ENCODE results near the gene LOXL1. TPM values are rescaled to one million over a fixed set of nuclear protein-coding genes. Genes with fewer than 3 reads are reported as not detected.

LOXL1 gene
- total RNA-seq, 1 donor from 2014 or later: 280 TPM

DNA sequence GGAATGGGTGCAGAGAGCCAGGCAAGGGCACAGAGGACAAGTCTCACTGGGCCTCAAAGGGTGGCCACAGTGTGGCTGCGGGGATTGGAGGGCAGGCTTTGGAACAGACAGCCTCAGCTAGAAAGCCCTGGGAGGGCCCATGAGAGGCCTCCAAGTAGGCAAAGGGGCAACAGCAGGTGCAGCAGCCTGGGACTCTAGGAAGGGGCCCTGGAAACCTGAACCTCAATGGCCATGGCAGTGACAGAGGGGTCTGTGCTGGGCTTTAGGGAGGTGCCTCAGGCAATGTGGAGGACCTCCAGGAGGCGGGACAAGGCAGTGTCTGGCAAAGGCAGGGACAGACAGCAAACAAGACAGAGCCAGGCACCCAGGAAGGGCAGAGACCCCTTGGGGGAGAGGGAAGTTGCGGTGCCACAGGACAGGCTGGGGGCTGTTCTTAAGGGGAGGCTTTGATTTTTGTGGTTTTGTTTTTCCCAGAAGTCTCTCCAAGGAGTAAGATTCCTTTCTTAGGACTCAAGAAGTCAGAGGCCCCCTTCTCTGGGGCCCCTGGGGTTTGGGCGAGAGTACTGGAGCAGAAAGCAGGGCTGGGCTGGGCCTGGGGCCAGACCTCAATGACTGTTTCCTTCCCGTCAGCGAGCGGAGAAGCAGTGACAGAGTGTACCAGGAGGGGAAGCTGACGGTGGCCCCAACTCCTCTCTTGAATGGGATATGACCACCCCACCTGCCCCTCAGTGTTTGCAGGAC, 56.1 kb downstream of the LOXL1 start:
- H3K36me3 ChIP-seq (ENCODE audit: insufficient read depth, low read length): no peaks in the 10 kb centered on the region
- peak overlapping the region; percentile 81 for H3K27ac Mint-ChIP-seq (ENCODE audit: unreplicated experiment)
- H3K4me1 Mint-ChIP-seq (ENCODE audit: low read depth, unreplicated experiment): peaks cover 47% of the 10 kb centered on the region
- H3K9me3 Mint-ChIP-seq (ENCODE audit: unreplicated experiment): no peaks in the 10 kb centered on the region
- H3K4me2 ChIP-seq (ENCODE audit: low read length): peak overlapping the region; percentile 74
- peak; percentile 92 for DNase-seq (ENCODE audit: low read depth)
- H4K20me1 ChIP-seq (ENCODE audit: insufficient read depth, low read length): no peaks in the 10 kb centered on the region
- H3K4me1 ChIP-seq (ENCODE audit: insufficient read depth, low read length): peaks cover 40% of the 10 kb centered on the region
- H3K36me3 Mint-ChIP-seq (ENCODE audit: low read depth, unreplicated experiment): peaks cover 5% of the 10 kb centered on the region
- H3K4me3 ChIP-seq (ENCODE audit: insufficient read depth, low read depth, low read length): no peak overlapping the region
- peak overlapping the region; percentile 63 for H3K9ac ChIP-seq (ENCODE audit: low read length)
- H3K27ac ChIP-seq (ENCODE audit: low read depth, low read length): peak overlapping the region; percentile 84
- TF ChIP-seq, protein P1, sequence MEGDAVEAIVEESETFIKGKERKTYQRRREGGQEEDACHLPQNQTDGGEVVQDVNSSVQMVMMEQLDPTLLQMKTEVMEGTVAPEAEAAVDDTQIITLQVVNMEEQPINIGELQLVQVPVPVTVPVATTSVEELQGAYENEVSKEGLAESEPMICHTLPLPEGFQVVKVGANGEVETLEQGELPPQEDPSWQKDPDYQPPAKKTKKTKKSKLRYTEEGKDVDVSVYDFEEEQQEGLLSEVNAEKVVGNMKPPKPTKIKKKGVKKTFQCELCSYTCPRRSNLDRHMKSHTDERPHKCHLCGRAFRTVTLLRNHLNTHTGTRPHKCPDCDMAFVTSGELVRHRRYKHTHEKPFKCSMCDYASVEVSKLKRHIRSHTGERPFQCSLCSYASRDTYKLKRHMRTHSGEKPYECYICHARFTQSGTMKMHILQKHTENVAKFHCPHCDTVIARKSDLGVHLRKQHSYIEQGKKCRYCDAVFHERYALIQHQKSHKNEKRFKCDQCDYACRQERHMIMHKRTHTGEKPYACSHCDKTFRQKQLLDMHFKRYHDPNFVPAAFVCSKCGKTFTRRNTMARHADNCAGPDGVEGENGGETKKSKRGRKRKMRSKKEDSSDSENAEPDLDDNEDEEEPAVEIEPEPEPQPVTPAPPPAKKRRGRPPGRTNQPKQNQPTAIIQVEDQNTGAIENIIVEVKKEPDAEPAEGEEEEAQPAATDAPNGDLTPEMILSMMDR (IDR thresholded peaks at IDR 0.05; ENCODE audit: insufficient read depth, low read depth, low read length): no peak
- TF ChIP-seq EZH2 (IDR thresholded peaks at IDR 0.05; ENCODE audit: insufficient read depth, low read length): no peak
- no peaks in the 10 kb centered on the region for H3K27me3 ChIP-seq (ENCODE audit: insufficient read depth, low read length)
- peak overlapping the region; percentile 69 for H3K4me3 Mint-ChIP-seq (ENCODE audit: unreplicated experiment)
- H2AFZ ChIP-seq (ENCODE audit: low read depth, low read length): peak overlapping the region; percentile 22
- peaks cover 3% of the 10 kb centered on the region for H3K27me3 Mint-ChIP-seq (ENCODE audit: low read depth, unreplicated experiment)
- H3K79me2 ChIP-seq (ENCODE audit: insufficient read depth, low read length): no peaks in the 10 kb centered on the region
- H3K9me3 ChIP-seq (ENCODE audit: insufficient read depth, low read depth, low read length): no peaks in the 10 kb centered on the region
- FAIRE-seq: peak; percentile 86

DNA sequence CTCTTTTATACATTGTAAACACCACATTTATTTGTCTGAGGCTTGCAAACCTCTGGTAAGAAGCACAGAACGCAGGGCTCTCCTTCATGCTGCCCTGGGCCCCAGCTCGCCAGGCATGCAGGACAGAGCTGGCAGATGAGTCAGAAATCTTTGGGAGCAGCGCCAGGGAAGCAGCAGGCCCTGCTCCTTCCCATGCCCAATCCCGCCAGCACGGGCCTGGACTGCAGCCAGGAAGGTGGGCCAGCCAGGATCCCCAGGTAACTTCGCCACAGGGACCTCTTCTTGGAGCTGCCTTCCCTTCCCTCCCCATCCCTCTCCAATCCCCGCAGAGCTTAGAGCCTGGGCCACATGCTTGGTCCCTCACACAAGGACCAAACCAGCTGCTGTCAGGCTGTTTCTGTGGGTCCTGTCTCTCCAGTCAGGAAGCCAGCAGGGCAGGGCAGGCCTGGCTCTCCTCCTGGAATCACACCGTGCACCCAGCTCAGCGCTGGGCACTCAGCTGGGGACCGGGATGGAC, 57.0 kb downstream of the LOXL1 start:
- Mint-ChIP-seq H3K4me3 (ENCODE audit: unreplicated experiment) (no peak overlapping the region), H3K27ac (ENCODE audit: unreplicated experiment) (peak overlapping the region; percentile 81), H3K27me3 (ENCODE audit: low read depth, unreplicated experiment) (no peaks in the 10 kb centered on the region), H3K36me3 (ENCODE audit: low read depth, unreplicated experiment) (peaks cover 5% of the 10 kb centered on the region), H3K9me3 (ENCODE audit: unreplicated experiment) (no peaks in the 10 kb centered on the region), H3K4me1 (ENCODE audit: low read depth, unreplicated experiment) (peaks cover 56% of the 10 kb centered on the region)
- FAIRE-seq: no peak
- no peak overlapping the region for H2AFZ ChIP-seq (ENCODE audit: low read depth, low read length)
- H3K9me3 ChIP-seq (ENCODE audit: insufficient read depth, low read depth, low read length): no peaks in the 10 kb centered on the region
- no peaks in the 10 kb centered on the region for H3K27me3 ChIP-seq (ENCODE audit: insufficient read depth, low read length)
- no peaks in the 10 kb centered on the region for H3K36me3 ChIP-seq (ENCODE audit: insufficient read depth, low read length)
- H3K79me2 ChIP-seq (ENCODE audit: insufficient read depth, low read length): no peaks in the 10 kb centered on the region
- peak overlapping the region; percentile 63 for H3K9ac ChIP-seq (ENCODE audit: low read length)
- H3K4me3 ChIP-seq (ENCODE audit: insufficient read depth, low read depth, low read length): no peak overlapping the region
- no peaks in the 10 kb centered on the region for H4K20me1 ChIP-seq (ENCODE audit: insufficient read depth, low read length)
- DNase-seq (ENCODE audit: low read depth): peak; percentile 66
- H3K4me2 ChIP-seq (ENCODE audit: low read length): peak overlapping the region; percentile 74
- H3K27ac ChIP-seq (ENCODE audit: low read depth, low read length): peak overlapping the region; percentile 84
- peaks cover 49% of the 10 kb centered on the region for H3K4me1 ChIP-seq (ENCODE audit: insufficient read depth, low read length)
- no peak for TF ChIP-seq EZH2 (IDR thresholded peaks at IDR 0.05; ENCODE audit: insufficient read depth, low read length)
- TF ChIP-seq, protein P1 (IDR thresholded peaks at IDR 0.05; ENCODE audit: insufficient read depth, low read depth, low read length): no peak

DNA sequence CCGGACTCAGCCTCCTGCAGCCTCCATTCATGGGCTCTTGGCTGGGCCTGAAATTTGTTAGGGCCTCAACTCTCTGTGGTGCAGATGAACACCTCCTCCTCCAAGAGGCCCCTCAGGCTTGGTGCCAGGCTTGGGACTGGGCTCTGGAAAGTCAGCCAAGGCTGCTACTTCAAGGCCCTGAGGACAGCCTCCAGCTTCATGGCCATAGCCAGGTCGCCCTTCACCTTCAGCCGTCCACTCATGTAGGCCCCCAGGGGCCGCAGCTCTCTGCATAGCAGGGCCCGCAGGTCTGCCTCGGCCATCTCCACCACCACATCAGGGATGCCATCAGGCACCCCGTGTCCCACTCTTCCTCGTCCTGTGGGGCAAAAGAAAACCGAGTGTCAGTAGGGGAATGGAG, 57.5 kb downstream of the LOXL1 start:
- TF ChIP-seq, protein P1 (IDR thresholded peaks at IDR 0.05; ENCODE audit: insufficient read depth, low read depth, low read length): no peak
- TF ChIP-seq EZH2 (IDR thresholded peaks at IDR 0.05; ENCODE audit: insufficient read depth, low read length): no peak
- Mint-ChIP-seq H3K4me3 (ENCODE audit: unreplicated experiment) (peak overlapping the region; percentile 43), H3K4me1 (ENCODE audit: low read depth, unreplicated experiment) (peaks cover 59% of the 10 kb centered on the region), H3K36me3 (ENCODE audit: low read depth, unreplicated experiment) (peaks cover 5% of the 10 kb centered on the region), H3K27ac (ENCODE audit: unreplicated experiment) (no peak overlapping the region), H3K9me3 (ENCODE audit: unreplicated experiment) (no peaks in the 10 kb centered on the region), H3K27me3 (ENCODE audit: low read depth, unreplicated experiment) (no peaks in the 10 kb centered on the region)
- H3K9ac ChIP-seq (ENCODE audit: low read length): peak overlapping the region; percentile 63
- FAIRE-seq (no peak), DNase-seq (ENCODE audit: low read depth) (no peak)
- H3K4me3 ChIP-seq (ENCODE audit: insufficient read depth, low read depth, low read length): no peak overlapping the region
- H3K9me3 ChIP-seq (ENCODE audit: insufficient read depth, low read depth, low read length): no peaks in the 10 kb centered on the region
- no peaks in the 10 kb centered on the region for H3K27me3 ChIP-seq (ENCODE audit: insufficient read depth, low read length)
- no peaks in the 10 kb centered on the region for H3K36me3 ChIP-seq (ENCODE audit: insufficient read depth, low read length)
- no peaks in the 10 kb centered on the region for H3K79me2 ChIP-seq (ENCODE audit: insufficient read depth, low read length)
- no peak overlapping the region for H3K4me2 ChIP-seq (ENCODE audit: low read length)
- peak overlapping the region; percentile 84 for H3K27ac ChIP-seq (ENCODE audit: low read depth, low read length)
- no peaks in the 10 kb centered on the region for H4K20me1 ChIP-seq (ENCODE audit: insufficient read depth, low read length)
- no peak overlapping the region for H2AFZ ChIP-seq (ENCODE audit: low read depth, low read length)
- H3K4me1 ChIP-seq (ENCODE audit: insufficient read depth, low read length): peaks cover 54% of the 10 kb centered on the region

Data from astrocyte (in vitro differentiated cells and primary cell).